Measurements from ENCODE around the gene PCDHA4. TPM values are rescaled to one million over a fixed set of nuclear protein-coding genes. Genes with fewer than 3 reads are reported as not detected.
"Not testable (repeated sequence)": the region's sequence is repeated elsewhere in the genome, so short reads cannot be mapped to it uniquely, and the experiment has no call there.

Gene PCDHA4
- total RNA-seq, 4 donors from 2014 or later: 0.79 to 7.9 (median 2.4) TPM

- no peak within 1 kb of the TSS for H3K27ac ChIP-seq
Measured at GRCh38 chr5:140821375-140822280, 14.8 kb downstream of the PCDHA4 start, which contains the start of gene PCDHA5. PCDHA5 (plus strand) TSS chr5:140821613.

GRCh38 chr5:140822281-140822629 lies 15.4 kb downstream of the PCDHA4 start:
- intact Hi-C loops (cut with DNase I; ENCODE audit: low total_unique reads) (no loop called here), in situ Hi-C loops (cut with MboI; ENCODE audit: low pct_ligation_motif_present in 1 of 4, low pct_unique_long_range_greater_than_20kb in 1 of 4, low sequenced_read_pairs in 3 of 4) (no loop called here)
- TF ChIP-seq POLR2A (IDR thresholded peaks at IDR 0.05): no peak
- TF ChIP-seq CTCF (IDR thresholded peaks at IDR 0.05): no peak
- TF ChIP-seq POLR2AphosphoS5 (IDR thresholded peaks at IDR 0.05): no peak
- TF ChIP-seq EP300 (IDR thresholded peaks at IDR 0.05; ENCODE audit: low read depth): no peak
- H3K27ac ChIP-seq: no peak overlapping the region
- H3K36me3 ChIP-seq: no peaks in the 10 kb centered on the region
- no peak overlapping the region for H3K4me3 ChIP-seq
- H3K4me1 ChIP-seq: no peaks in the 10 kb centered on the region
- 33 to 38% methylated on average over 6 of the region's 6 CpGs for WGBS, 2 donors (ENCODE audit: low coverage in 1 of 2)
- DNase-seq: no peak
- H3K9me3 ChIP-seq: peaks cover 8 to 26% of the 10 kb centered on the region in 2 donors
- peaks cover 17% of the 10 kb centered on the region for H3K27me3 ChIP-seq

More at GRCh38 chr5:140821375-140822280, 14.8 kb downstream of the PCDHA4 start, which contains the start of gene PCDHA5:
- WGBS, 2 donors (ENCODE audit: low coverage in 1 of 2): 45 to 56% methylated on average over 17 to 39 of the region's 39 CpGs
- intact Hi-C loops (cut with DNase I; ENCODE audit: low total_unique reads): no loop called here
- Histone ChIP-seq H3K27me3 (peaks cover 11% of the 10 kb centered on the region), H3K36me3 (no peaks in the 10 kb centered on the region), H3K9me3 (peaks cover 8 to 20% of the 10 kb centered on the region in 2 donors), H3K4me1 (no peaks in the 10 kb centered on the region), H3K4me3 (no peak within 1 kb of the TSS)
- no peak for DNase-seq
- TF ChIP-seq EP300 (IDR thresholded peaks at IDR 0.05; ENCODE audit: low read depth): no peak
- TF ChIP-seq POLR2AphosphoS5 (IDR thresholded peaks at IDR 0.05): no peak
- TF ChIP-seq POLR2A (IDR thresholded peaks at IDR 0.05): no peak
- peak in 1 of 5 experiments; percentile 23 for TF ChIP-seq CTCF (IDR thresholded peaks at IDR 0.05)
- in situ Hi-C loops (cut with MboI; ENCODE audit: low pct_ligation_motif_present in 1 of 4, low pct_unique_long_range_greater_than_20kb in 1 of 4, low sequenced_read_pairs in 3 of 4): no loop called here

- 80 to 84% methylated on average over 1 to 48 of the region's 48 CpGs for WGBS, 2 donors (ENCODE audit: low coverage in 1 of 2)
- H3K36me3 ChIP-seq; H3K4me3 ChIP-seq; intact Hi-C loops (cut with DNase I; ENCODE audit: low total_unique reads); H3K27ac ChIP-seq; H3K4me1 ChIP-seq; in situ Hi-C loops (cut with MboI; ENCODE audit: low pct_ligation_motif_present in 1 of 4, low pct_unique_long_range_greater_than_20kb in 1 of 4, low sequenced_read_pairs in 3 of 4); DNase-seq: not testable (repeated sequence)
- Histone ChIP-seq H3K9me3 (peaks cover 8 to 27% of the 10 kb centered on the region in 2 donors), H3K27me3 (peaks cover 23% of the 10 kb centered on the region)
Measured at GRCh38 chr5:140822969-140823368, 16.1 kb downstream of the PCDHA4 start.

DNA sequence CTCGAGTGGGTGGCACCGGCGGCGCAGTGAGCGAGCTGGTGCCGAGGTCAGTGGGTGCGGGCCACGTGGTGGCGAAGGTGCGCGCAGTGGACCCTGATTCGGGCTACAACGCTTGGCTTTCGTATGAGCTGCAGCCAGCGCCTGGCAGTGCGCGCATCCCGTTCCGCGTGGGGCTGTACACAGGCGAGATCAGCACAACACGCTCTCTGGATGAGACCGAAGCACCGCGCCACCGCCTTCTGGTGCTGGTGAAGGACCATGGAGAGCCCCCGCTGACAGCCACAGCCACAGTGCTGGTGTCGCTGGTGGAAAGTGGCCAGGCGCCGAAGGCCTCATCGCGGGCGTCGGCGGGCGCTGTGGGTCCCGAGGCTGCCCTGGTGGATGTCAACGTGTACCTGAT lies 16.6 kb downstream of the PCDHA4 start:
- Histone ChIP-seq H3K36me3 (no peaks in the 10 kb centered on the region), H3K9me3 (peaks cover 8 to 27% of the 10 kb centered on the region in 2 donors), H3K4me1 (no peaks in the 10 kb centered on the region), H3K4me3 (no peak overlapping the region), H3K27me3 (peaks cover 23% of the 10 kb centered on the region), H3K27ac (no peak overlapping the region)
- DNase-seq: no peak
- intact Hi-C loops (cut with DNase I; ENCODE audit: low total_unique reads): no loop called here
- in situ Hi-C loops (cut with MboI; ENCODE audit: low pct_ligation_motif_present in 1 of 4, low pct_unique_long_range_greater_than_20kb in 1 of 4, low sequenced_read_pairs in 3 of 4): no loop called here
- TF ChIP-seq EP300 (IDR thresholded peaks at IDR 0.05; ENCODE audit: low read depth): no peak
- TF ChIP-seq POLR2A (IDR thresholded peaks at IDR 0.05): no peak
- WGBS, 2 donors (ENCODE audit: low coverage in 1 of 2): 74% methylated on average over 35 of the region's 38 CpGs; no CpG with 5 or more reads in 1 of the 2 donors

DNA sequence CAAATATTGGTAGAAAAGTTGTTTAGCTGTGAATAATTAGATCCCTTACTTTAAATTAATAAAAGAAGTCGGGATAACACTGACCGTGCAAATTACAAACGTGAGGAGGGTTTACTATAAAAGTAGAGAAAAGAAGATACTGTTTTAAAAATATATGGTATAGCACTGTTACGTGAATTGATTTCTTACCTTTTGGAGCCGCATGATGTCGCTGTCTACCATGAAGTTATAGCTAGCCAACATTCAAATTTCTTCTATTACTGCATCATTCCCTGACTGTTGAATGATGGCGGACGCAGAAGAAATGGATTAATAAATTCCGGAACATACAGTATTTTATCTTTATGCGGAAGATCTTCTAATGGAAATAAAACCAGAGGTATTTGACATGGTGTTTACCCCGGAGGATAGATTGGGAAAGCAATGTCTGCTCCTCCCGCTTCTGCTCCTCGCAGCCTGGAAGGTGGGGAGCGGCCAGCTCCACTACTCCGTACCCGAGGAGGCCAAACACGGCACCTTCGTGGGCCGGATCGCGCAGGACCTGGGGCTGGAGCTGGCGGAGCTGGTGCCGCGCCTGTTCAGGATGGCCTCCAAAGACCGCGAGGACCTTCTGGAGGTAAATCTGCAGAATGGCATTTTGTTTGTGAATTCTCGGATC lies 21.0 kb downstream of the PCDHA4 start, which contains the start of gene PCDHA6:
TSS of gene PCDHA6 (plus strand) at position 257 of the 658 bp plus-strand sequence. CDS start at position 389, 132 bp downstream.
- Histone ChIP-seq H3K27ac (no peak within 1 kb of the TSS), H3K36me3 (no peaks in the 10 kb centered on the region), H3K4me3 (no peak within 1 kb of the TSS), H3K9me3 (peaks cover 9 to 36% of the 10 kb centered on the region in 2 donors), H3K4me1 (no peaks in the 10 kb centered on the region), H3K27me3 (peaks cover 31% of the 10 kb centered on the region)
- intact Hi-C loops (cut with DNase I; ENCODE audit: low total_unique reads) (no loop called here), in situ Hi-C loops (cut with MboI; ENCODE audit: low pct_ligation_motif_present in 1 of 4, low pct_unique_long_range_greater_than_20kb in 1 of 4, low sequenced_read_pairs in 3 of 4) (no loop called here)
- no peak for TF ChIP-seq POLR2A (IDR thresholded peaks at IDR 0.05)
- no peak for TF ChIP-seq EP300 (IDR thresholded peaks at IDR 0.05; ENCODE audit: low read depth)
- TF ChIP-seq POLR2AphosphoS5 (IDR thresholded peaks at IDR 0.05): no peak
- DNase-seq: no peak
- WGBS, 2 donors (ENCODE audit: low coverage in 1 of 2): 48 to 57% methylated on average over 9 to 27 of the region's 27 CpGs
